Testis (tissue), 2 donors: ENCODE results near the gene ALG1.
"Not testable (repeated sequence)": the region's sequence is repeated elsewhere in the genome, so short reads cannot be mapped to it uniquely, and the experiment has no call there.

Experiments
- POLR2A ChIP-seq: fragments of 450-650 bp; IDR thresholded peaks from one replicate; pipeline ENCODE4 v1.6.1; 2017; ENCODE audit warnings: antibody characterized with exemption, mild to moderate bottlenecking, moderate library complexity
- TF ChIP-seq, protein P1 (sequence below), 3 experiments: fragments of 450-650 bp in 2 of 3; fragments of 200-600 bp in 1 of 3; sonication (generic) in 1 of 3; IDR thresholded peaks; one replicate each; pipeline ENCODE4 v1.5.1; 2016 to 2019; ENCODE audit warnings: antibody characterized with exemption in 3 of 3, mild to moderate bottlenecking in 2 of 3, moderate library complexity in 1 of 3

DNA sequence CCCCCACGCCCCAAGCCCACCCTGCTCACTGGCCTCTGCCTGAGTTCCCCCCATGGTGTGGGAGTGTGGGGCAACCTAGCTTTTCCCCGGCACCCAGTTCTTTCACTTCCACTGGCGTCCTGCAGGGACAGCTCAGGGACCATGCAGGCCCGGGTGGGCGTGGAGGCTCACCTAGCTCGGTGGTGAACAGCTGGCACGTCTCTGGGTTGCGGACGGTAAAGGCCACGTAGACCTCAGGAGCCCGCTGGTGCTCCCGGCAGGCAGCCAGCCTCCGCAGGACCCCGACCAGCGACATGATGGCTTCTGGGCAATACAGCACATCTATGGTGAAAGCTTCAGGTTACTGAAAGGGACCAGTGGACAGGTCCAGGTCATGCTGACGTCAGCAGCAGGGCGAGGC is 17.3 kb downstream of the ALG1 start:
- TF ChIP-seq, protein P1, sequence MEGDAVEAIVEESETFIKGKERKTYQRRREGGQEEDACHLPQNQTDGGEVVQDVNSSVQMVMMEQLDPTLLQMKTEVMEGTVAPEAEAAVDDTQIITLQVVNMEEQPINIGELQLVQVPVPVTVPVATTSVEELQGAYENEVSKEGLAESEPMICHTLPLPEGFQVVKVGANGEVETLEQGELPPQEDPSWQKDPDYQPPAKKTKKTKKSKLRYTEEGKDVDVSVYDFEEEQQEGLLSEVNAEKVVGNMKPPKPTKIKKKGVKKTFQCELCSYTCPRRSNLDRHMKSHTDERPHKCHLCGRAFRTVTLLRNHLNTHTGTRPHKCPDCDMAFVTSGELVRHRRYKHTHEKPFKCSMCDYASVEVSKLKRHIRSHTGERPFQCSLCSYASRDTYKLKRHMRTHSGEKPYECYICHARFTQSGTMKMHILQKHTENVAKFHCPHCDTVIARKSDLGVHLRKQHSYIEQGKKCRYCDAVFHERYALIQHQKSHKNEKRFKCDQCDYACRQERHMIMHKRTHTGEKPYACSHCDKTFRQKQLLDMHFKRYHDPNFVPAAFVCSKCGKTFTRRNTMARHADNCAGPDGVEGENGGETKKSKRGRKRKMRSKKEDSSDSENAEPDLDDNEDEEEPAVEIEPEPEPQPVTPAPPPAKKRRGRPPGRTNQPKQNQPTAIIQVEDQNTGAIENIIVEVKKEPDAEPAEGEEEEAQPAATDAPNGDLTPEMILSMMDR (IDR thresholded peaks at IDR 0.05) = not testable (repeated sequence)
- TF ChIP-seq POLR2A = not testable (repeated sequence)
